ENCODE measurements around the gene JAML.

The JAML gene

DNA sequence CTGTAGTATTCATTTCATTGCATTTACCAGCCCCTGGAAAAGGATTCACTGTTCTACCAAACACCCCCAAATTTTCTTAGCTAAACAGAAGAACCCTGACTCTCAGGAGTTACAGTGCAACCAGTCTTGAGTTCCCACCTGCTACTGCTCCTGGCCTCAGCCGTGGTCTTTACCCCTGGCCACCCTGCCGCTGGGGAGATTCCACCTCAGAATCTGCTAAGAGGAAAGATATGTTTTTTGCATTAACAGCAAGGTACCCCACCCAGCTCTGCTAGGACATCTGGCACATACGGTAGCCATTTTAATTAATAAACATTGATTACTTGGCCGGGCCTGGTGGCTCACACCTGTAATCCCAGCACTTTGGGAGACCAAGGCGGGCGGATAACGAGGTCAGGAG, 9.0 kb downstream of the JAML start:
- DNase-seq (ENCODE audit: low spot score): no peak

DNA sequence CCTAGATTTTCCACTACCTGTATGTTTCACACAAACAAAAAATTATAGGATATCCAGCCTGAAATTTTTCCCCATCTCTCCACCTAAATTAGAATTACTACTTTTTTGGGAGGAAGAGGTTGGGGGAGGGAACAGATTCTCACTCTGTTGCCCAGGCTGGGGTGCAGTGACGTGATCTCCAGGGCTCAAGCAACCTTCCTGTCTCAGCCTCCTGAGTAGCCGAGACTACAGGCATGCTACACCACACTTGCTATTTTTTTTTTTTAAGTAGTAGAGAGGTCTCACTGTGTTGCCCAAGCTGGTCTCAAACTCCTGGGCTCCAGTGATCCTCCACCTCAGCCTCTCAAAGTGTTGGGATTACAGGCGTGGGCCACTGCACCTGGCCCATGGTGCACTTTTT, 9.5 kb downstream of the JAML start:
- DNase-seq (ENCODE audit: low spot score): no peak

- no peak for DNase-seq (ENCODE audit: low spot score)
Measured at GRCh38 chr11:118214210-118214914, 10.4 kb downstream of the JAML start.

GRCh38 chr11:118213781-118214180, 11.0 kb downstream of the JAML start:
- no peak for DNase-seq (ENCODE audit: low spot score)

DNA sequence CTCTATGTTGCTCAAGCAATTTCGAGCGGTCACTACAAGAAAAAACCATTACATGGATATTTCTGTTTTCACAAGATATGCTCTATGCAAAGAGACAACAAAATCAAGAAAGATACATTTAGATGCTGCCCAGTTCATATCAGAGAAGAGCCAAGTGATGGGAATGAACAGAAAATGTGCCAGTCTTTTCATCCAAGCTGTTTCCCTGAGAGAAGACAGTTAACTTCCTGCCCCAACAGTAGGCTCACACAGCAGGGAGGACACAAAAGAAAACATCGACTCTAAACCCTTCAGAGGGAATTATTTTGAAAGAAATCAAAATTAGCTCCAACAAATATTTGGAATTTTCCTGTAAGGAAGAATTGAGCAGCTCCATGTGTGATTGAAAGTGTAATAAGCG, 11.6 kb downstream of the JAML start:
- DNase-seq (ENCODE audit: low spot score): no peak

GRCh38 chr11:118212781-118213191, 12.0 kb downstream of the JAML start:
- no peak for DNase-seq (ENCODE audit: low spot score)

GRCh38 chr11:118212131-118212725, 12.6 kb downstream of the JAML start:
- no peak for DNase-seq (ENCODE audit: low spot score)

DNA sequence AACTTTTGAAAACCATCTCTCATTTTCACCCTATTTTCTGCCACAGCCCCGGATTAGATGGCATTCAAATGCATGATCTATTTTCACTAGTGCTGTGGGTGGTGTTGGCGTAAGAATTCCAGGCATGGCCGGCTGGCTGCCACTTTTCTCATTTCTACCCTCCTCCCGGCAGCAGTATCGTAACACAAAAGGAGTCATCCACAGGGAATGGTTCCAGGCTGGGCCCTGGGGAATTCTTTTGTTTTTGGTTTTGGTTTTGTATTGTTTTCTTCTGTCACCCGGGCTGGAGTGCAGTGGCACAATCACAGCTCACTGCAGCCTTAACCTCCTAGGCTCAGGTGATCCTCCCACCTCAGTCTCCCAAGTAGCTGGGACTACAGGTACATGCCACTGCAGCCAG, 13.8 kb downstream of the JAML start:
- no peak for DNase-seq (ENCODE audit: low spot score)

GRCh38 chr11:118210323-118210722, 14.5 kb downstream of the JAML start:
- DNase-seq (ENCODE audit: low spot score): no peak

DNA sequence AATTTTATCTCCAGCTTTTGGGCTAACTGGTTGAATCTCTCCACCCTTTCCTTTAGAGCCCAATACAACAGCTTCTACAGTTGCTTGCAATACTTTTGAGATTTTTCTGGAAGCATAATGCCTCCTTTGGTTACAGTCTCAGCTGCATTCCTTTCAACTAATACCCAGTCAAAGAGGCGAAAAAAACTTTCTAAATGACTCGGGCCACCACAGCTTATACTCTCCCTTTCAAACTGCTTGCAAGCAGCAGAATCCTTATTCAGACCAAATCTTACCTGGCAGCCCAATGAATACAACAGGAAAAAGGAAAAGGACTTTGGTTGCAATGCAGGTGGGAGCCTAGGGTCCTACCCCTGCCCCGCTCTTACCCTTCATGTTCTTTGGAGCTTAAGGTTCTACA, 15.8 kb downstream of the JAML start:
- no peak for DNase-seq (ENCODE audit: low spot score)

DNA sequence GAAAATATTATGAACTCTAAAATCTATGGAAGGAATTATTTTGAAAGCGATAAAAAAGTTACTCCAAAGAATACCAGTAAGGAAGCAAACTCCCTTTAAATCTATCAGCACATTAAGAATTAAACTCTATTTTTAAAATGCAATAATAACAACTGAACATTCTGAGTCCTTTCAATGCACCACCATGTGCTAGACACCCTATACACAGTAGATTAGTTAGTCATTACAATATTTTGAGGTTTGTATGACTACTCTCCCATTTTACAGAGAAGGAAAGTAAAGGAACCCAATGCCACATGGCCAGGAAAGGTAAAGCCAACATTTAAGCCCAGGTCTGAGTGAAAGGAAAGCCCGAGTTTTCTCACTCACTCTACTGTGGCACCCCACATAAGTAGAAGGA, 17.7 kb downstream of the JAML start:
- no peak for DNase-seq (ENCODE audit: low spot score)

DNA sequence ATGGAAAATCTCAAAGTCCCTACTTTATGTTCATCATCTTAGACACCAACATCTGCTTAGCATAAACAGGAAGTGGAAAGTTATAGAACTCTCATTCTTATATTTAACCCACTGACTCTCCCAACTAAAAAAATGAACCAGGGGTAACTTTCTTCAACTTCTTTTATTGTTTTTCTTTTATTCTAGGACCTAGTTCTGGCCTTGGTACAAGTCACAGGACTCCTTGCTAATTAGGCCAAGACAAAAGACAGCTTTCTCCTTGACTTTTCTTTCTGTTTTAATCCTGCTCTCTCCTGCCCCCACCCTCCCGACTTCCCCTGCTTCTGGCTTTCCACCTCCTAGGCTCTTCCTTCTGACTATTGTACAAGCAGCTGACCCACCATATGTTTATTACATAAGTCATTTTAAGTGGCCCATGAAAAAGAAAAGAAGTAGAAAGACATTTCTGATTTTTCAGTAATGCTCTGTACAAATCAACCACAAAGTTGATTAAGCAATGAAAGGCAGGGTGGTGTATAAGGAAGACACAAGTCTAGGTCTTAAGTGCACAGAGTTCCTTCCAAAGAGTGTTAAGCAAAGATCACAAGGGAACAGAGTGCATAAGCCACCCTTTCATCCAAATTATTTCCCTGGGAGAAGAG, 18.3 kb downstream of the JAML start:
- DNase-seq (ENCODE audit: low spot score): peak; percentile 72

DNA sequence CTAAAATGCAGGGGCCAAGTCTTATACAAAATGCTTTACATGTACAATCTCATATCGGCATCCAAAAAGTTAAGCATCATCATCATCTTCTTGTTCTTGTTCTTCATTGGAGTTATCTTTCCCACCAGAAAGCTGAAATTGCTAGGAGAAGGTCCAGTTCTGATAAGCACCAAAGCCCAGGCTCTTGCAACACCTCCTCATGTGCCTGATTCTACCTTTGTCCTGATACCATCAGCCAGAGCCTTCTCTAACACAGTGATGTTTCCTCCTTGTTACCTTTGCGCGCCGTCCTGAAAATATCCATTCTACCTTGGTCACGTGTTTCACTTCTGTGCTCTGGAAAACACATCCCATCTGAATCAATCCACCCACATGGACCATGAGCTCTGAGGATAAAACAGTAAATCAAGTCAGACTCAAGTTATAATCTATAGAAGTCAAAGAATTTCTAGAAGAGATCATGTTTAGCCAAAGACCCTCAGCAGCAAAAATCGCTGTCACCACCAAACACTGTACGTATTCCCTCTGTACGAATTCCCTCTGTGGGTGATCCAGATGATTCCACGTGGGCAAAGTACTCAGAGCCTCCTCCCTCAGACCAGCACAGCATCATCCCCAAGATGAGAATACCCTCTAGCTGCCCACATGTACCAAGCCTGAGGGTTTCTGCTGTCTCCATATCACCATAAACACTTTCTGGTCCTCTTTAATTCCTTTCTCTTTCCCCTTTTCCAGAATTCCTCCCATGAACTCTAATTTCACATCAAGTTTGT, 19.0 kb downstream of the JAML start:
- DNase-seq (ENCODE audit: low spot score): no peak

DNA sequence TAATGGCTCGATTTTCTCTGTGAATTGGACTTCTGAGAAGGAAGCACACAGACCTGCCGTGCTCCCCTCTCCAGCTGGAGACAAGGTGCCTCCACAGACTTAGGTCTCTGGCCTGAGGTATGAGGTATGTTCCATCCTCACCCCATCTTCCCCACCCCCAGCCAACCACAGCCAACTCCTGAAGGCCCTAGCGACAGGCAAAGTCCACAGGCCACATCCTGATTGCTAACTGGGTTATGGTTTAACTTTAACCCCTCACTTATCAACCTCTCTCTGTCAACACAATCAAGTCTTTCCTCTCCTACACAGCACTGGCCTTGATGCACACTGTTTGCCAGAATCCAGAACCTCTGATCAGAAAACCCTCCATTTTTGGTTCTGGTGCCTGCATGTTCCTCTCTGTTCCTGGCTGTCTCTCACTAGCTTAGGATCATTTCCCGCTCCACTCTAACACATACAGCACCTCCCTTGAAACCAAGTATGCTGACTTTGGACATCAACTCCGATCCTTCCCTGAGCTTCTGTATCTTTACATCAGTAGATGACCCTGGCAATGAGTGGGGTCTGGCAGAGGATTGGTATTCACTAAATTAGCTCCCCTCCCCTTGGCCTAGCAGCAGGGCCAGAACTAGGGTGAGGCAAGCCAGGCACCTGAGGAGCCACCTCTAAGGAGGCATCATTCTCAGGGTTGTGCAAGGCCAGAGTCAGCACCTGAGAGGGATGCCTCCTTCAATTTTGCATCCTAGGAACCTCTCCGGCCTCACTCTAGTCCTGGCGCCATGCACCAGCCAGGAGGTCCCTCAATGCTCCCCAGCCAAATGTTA, 22.0 kb downstream of the JAML start:
- DNase-seq (ENCODE audit: low spot score): no peak

DNA sequence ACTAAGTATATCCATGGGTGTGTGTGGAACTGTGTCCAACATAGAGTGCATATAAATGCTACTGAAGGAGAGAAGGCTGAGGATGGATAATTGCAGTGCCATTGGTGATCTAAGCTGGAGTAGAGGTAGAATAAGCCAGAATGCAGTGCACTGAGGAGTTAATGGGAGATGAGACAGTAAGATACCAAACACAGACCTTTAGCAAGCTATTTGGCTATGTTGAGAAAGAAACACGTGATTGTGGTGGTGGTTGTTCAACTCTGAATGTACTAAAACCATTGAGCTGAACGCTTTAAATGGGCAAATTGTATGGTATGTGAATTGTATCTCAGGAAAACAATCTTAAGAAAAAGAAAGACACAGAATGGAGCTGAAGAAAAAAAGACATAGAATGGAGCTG, 22.8 kb downstream of the JAML start:
- DNase-seq (ENCODE audit: low spot score): no peak

GRCh38 chr11:118200901-118201680, 23.7 kb downstream of the JAML start:
- DNase-seq (ENCODE audit: low spot score): no peak

GRCh38 chr11:118200497-118200896, 24.3 kb downstream of the JAML start:
- DNase-seq (ENCODE audit: low spot score): no peak

DNA sequence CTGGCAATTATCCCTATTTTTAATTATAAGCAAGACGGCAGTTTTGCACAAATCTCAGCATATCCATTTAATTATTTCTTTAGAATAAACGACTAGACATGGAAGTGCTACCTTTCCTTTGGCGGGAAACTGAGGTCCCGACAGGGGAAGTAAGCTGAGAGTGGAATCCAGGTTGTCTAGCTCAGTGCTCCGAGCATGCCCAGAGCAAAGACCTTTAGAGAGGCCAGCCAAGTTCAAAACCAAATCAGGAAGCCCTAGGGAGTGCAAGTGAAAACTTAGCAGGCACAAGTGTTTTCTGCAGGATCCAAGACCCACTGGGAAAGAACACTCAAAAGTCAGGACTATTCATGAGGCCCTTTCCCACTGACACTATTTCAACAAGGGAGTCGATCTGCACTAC, 25.7 kb downstream of the JAML start:
- no peak for DNase-seq (ENCODE audit: low spot score)

- peak; percentile 59 for DNase-seq (ENCODE audit: low spot score)
Measured at GRCh38 chr11:118198370-118198769, 26.4 kb downstream of the JAML start.

DNA sequence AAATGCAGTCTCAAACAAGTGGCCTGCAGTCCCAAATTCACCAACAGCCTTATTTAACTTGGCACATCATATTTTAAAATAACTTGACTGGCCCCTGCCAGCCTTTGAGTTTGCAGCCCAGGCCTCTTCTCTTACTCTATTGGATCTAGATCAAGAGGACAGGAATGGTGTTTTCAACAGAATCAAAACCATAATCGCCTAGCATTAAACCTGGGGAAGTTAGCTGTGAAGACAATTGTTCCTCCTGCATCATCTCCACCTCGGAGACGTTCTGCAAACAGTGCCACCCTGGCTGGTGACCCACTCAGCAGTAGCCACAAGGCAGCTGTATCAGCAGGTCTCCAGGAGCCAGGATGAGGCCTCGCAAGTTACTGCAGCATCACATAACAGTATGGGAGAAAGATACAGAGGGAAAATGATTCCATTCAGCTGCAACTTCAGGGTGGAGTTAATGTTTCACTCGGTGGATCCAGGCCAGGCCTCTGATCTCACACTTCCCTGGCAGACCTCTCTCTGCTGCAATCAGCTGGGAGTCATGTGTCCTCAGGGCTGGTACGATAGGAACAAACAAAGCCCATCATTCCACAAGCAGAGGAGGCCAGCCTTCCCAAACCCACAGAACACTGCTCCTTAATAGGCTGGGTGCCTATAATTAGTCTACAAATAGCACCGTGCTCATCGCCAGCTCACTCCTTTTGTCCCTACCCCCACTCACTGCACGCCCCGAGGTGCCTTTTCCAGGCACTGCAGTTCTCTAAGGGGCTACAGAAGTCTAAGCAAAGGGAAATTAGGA, 29.8 kb downstream of the JAML start:
- peak; percentile 85 for DNase-seq (ENCODE audit: low spot score)

Data from COLO829 (cell line).